ENCODE measurements around the gene ANKRD44.

DNA sequence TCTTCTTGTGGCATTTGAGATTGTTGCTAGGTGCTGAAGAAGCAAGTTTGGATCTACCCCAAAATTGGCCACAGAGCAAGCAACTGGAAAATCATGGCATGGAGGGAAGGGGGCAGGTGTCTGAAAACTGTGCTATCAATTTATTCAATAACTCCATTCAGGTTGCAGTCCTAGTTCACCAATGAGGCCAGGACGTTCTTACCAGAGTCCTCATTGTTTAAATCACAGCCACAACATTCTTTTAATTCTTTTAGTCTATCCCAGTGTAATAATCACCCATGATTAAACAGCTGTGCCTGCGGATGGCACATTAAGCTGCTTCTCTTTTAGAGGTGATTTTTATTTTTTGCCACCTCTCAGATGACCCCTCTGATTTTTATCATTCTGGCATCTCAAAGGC, 103.5 kb downstream of the ANKRD44 start:
- TF ChIP-seq POLR2AphosphoS5 (IDR thresholded peaks at IDR 0.05): no peak
- TF ChIP-seq, protein P1, sequence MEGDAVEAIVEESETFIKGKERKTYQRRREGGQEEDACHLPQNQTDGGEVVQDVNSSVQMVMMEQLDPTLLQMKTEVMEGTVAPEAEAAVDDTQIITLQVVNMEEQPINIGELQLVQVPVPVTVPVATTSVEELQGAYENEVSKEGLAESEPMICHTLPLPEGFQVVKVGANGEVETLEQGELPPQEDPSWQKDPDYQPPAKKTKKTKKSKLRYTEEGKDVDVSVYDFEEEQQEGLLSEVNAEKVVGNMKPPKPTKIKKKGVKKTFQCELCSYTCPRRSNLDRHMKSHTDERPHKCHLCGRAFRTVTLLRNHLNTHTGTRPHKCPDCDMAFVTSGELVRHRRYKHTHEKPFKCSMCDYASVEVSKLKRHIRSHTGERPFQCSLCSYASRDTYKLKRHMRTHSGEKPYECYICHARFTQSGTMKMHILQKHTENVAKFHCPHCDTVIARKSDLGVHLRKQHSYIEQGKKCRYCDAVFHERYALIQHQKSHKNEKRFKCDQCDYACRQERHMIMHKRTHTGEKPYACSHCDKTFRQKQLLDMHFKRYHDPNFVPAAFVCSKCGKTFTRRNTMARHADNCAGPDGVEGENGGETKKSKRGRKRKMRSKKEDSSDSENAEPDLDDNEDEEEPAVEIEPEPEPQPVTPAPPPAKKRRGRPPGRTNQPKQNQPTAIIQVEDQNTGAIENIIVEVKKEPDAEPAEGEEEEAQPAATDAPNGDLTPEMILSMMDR (IDR thresholded peaks at IDR 0.05): no peak
- TF ChIP-seq EP300 (IDR thresholded peaks at IDR 0.05): no peak

All from gastroesophageal sphincter (tissue), 3 donors.